Measurements from ENCODE around the gene HEBP2. TPM values are rescaled to one million over a fixed set of nuclear protein-coding genes. Genes with fewer than 3 reads are reported as not detected.
A peak's percentile ranks its signal among the peaks of the same experiment; 100 is the strongest.

Gene HEBP2
- total and polyA plus RNA-seq, 2 donors from 2014 or later: 62.6 to 66.5 TPM

GRCh38 chr6:138404666-138405337 is 779 bp downstream of the HEBP2 start:
- H3K36me3 ChIP-seq (ENCODE audit: control insufficient read depth in 2 of 3, insufficient read depth in 3 of 3, low read length in 3 of 3): peaks cover 6 to 23% (median 10%) of the 10 kb centered on the region in 3 donors
- H3K4me1 ChIP-seq (ENCODE audit: control insufficient read depth in 2 of 3, insufficient read depth in 2 of 3, low read depth in 1 of 3, low read length in 3 of 3): peaks cover 0 to 10% (median 0%) of the 10 kb centered on the region in 3 donors
- no peaks in the 10 kb centered on the region for H3K9me3 ChIP-seq (ENCODE audit: control insufficient read depth in 2 of 3, insufficient read depth in 1 of 3, low read length in 3 of 3)
- DNase-seq: peak in 3 of 5 donors; percentile 27 to 80 (median 52)
- peak overlapping the region; percentile 26 to 91 (median 67) for H3K9ac ChIP-seq (ENCODE audit: low read length in 3 of 3)
- H3K4me3 ChIP-seq (ENCODE audit: low read length in 3 of 3): peak overlapping the region; percentile 48 to 94 (median 85)
- no peaks in the 10 kb centered on the region for H3K27me3 ChIP-seq (ENCODE audit: control insufficient read depth, insufficient read depth, low read length)
- no peak for FAIRE-seq
- peak overlapping the region; percentile 75 to 84 for H3K27ac ChIP-seq (ENCODE audit: low read depth in 2 of 2, low read length in 2 of 2)
- TF ChIP-seq CTCF (IDR thresholded peaks at IDR 0.05; ENCODE audit: borderline replicate concordance, extremely low read depth, insufficient read depth): no peak
- intact Hi-C loops (cut with DNase I): no loop called here

GRCh38 chr6:138405816-138406413 is 1.9 kb downstream of the HEBP2 start:
- TF ChIP-seq CTCF (IDR thresholded peaks at IDR 0.05; ENCODE audit: borderline replicate concordance, extremely low read depth, insufficient read depth): no peak
- Histone ChIP-seq H3K36me3 (ENCODE audit: control insufficient read depth in 2 of 3, insufficient read depth in 3 of 3, low read length in 3 of 3) (peaks cover 6 to 28% (median 12%) of the 10 kb centered on the region in 3 donors), H3K4me1 (ENCODE audit: control insufficient read depth in 2 of 3, insufficient read depth in 2 of 3, low read depth in 1 of 3, low read length in 3 of 3) (peaks cover 0 to 10% (median 0%) of the 10 kb centered on the region in 3 donors), H3K27me3 (ENCODE audit: control insufficient read depth, insufficient read depth, low read length) (no peaks in the 10 kb centered on the region), H3K9me3 (ENCODE audit: control insufficient read depth in 2 of 3, insufficient read depth in 1 of 3, low read length in 3 of 3) (no peaks in the 10 kb centered on the region), H3K9ac (ENCODE audit: low read length in 3 of 3) (no peak overlapping the region), H3K4me3 (ENCODE audit: low read length in 3 of 3) (no peak overlapping the region), H3K27ac (ENCODE audit: low read depth in 2 of 2, low read length in 2 of 2) (no peak overlapping the region)
- FAIRE-seq (no peak), DNase-seq (peak in 1 of 5 donors; percentile 34)
- intact Hi-C loops (cut with DNase I): no loop called here

- H3K27ac ChIP-seq (ENCODE audit: low read depth in 2 of 2, low read length in 2 of 2): no peak overlapping the region
- FAIRE-seq (no peak), DNase-seq (no peak)
- intact Hi-C loops (cut with DNase I): no loop called here
- no peak overlapping the region for H3K4me3 ChIP-seq (ENCODE audit: low read length in 3 of 3)
- no peak overlapping the region for H3K9ac ChIP-seq (ENCODE audit: low read length in 3 of 3)
- H3K9me3 ChIP-seq (ENCODE audit: control insufficient read depth in 2 of 3, insufficient read depth in 1 of 3, low read length in 3 of 3): no peaks in the 10 kb centered on the region
- no peak for TF ChIP-seq CTCF (IDR thresholded peaks at IDR 0.05; ENCODE audit: borderline replicate concordance, extremely low read depth, insufficient read depth)
- H3K4me1 ChIP-seq (ENCODE audit: control insufficient read depth in 2 of 3, insufficient read depth in 2 of 3, low read depth in 1 of 3, low read length in 3 of 3): peaks cover 0 to 10% (median 0%) of the 10 kb centered on the region in 3 donors
- no peaks in the 10 kb centered on the region for H3K27me3 ChIP-seq (ENCODE audit: control insufficient read depth, insufficient read depth, low read length)
- peaks cover 9 to 33% (median 15%) of the 10 kb centered on the region in 3 donors for H3K36me3 ChIP-seq (ENCODE audit: control insufficient read depth in 2 of 3, insufficient read depth in 3 of 3, low read length in 3 of 3)
These were observed 2.4 kb downstream of the HEBP2 start for GRCh38 chr6:138406443-138406842.
